ENCODE data around the gene PMS1. TPM values are rescaled to one million over a fixed set of nuclear protein-coding genes. Genes with fewer than 3 reads are reported as not detected.

PMS1 gene
- total RNA-seq, 1 donor from 2014 or later = 17.4 TPM

DNA sequence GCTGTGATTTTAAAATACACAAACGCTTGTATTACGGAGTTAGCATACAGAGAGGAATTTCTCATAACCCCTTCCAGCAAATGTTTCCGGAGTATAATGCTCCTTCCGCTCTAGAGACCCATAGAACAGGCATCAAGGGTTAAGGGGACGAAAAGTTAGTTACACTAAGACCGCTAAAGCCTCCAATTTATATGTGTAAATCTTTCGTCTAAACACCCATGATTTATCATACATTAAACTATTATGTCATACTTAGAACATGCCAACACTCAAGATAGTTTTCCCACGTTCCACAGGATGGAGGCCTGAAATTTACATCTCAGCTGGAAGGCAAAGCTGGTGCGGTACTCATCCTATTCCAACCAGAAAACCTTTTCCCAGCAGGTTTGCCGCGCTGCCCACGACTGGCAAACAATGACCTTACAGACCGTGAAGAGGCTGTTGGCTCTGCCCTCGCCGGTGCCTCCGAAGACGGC, 761 bp upstream of the PMS1 start:
- Histone ChIP-seq H3K27me3 (no peaks in the 10 kb centered on the region), H3K4me1 (peaks cover 31% of the 10 kb centered on the region), H3K4me3 (peak overlapping the region; percentile 62), H3K27ac (peak overlapping the region; percentile 98), H3K9me3 (no peaks in the 10 kb centered on the region), H3K36me3 (peaks cover 31% of the 10 kb centered on the region)
- no peak for ATAC-seq
- DNase-seq = no peak
- TF ChIP-seq, protein P1, sequence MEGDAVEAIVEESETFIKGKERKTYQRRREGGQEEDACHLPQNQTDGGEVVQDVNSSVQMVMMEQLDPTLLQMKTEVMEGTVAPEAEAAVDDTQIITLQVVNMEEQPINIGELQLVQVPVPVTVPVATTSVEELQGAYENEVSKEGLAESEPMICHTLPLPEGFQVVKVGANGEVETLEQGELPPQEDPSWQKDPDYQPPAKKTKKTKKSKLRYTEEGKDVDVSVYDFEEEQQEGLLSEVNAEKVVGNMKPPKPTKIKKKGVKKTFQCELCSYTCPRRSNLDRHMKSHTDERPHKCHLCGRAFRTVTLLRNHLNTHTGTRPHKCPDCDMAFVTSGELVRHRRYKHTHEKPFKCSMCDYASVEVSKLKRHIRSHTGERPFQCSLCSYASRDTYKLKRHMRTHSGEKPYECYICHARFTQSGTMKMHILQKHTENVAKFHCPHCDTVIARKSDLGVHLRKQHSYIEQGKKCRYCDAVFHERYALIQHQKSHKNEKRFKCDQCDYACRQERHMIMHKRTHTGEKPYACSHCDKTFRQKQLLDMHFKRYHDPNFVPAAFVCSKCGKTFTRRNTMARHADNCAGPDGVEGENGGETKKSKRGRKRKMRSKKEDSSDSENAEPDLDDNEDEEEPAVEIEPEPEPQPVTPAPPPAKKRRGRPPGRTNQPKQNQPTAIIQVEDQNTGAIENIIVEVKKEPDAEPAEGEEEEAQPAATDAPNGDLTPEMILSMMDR (IDR thresholded peaks at IDR 0.05) = no peak
- intact Hi-C loops (cut with DNase I) = no loop called here

DNA sequence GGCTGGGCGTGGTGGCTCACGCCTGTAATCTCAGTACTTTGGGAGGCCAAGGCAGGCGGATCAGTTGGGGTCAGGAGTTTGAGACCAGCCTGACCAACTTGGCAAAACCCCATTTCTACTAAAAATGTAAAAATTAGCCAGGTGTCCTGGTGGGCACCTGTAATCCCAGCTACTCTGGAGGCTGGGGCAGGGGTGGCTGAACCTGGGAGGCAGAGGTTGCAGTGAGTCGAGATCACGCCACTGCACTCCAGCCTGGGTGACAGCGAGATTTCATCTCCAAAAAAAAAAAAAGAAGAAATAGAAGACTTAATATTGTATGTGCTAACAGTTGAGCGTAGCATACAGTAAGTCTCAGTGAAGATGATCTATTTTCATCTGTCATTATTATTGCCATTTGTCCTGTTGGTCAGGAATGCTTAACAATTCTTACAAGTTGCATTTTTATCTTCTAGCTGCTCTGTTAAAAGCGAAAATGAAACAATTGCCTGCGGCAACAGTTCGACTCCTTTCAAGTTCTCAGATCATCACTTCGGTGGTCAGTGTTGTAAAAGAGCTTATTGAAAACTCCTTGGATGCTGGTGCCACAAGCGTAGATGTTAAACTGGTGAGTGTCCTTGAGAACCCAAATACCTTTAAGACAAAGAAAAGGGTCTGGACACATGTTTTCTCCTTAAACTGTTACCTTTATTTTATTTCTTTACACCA, 7.2 kb downstream of the PMS1 start:
- H3K9me3 ChIP-seq = no peaks in the 10 kb centered on the region
- DNase-seq = no peak
- intact Hi-C loops (cut with DNase I) = no loop called here
- H3K36me3 ChIP-seq = peaks cover 40% of the 10 kb centered on the region
- no peak for ATAC-seq
- H3K4me1 ChIP-seq = no peaks in the 10 kb centered on the region
- no peaks in the 10 kb centered on the region for H3K27me3 ChIP-seq
- H3K27ac ChIP-seq = no peak overlapping the region
- TF ChIP-seq, protein P1 (IDR thresholded peaks at IDR 0.05) = no peak
- no peak overlapping the region for H3K4me3 ChIP-seq

DNA sequence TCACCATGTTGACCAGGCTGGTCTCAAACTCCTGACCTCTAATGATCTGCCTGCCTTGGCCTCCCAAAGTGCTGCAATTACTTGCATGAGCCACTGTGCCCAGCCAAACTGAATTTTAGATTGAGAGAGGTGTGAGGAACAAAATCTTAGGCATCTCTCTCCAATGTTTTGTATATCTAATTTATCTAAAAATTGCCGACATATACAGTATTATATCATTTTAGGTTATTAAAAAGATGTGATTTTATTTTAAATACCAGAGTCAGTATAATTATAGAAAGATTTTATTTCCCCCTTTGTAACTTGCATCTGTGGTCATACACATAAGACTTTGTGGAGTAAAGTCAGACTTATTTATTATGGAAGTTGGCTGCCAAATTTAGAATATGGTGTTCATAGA, 10.1 kb downstream of the PMS1 start:
- no peak overlapping the region for H3K4me3 ChIP-seq
- TF ChIP-seq, protein P1 (IDR thresholded peaks at IDR 0.05) = no peak
- no peaks in the 10 kb centered on the region for H3K27me3 ChIP-seq
- H3K4me1 ChIP-seq = no peaks in the 10 kb centered on the region
- DNase-seq = no peak
- ATAC-seq = no peak
- no peaks in the 10 kb centered on the region for H3K9me3 ChIP-seq
- no peak overlapping the region for H3K27ac ChIP-seq
- intact Hi-C loops (cut with DNase I) = no loop called here
- peaks cover 44% of the 10 kb centered on the region for H3K36me3 ChIP-seq

DNA sequence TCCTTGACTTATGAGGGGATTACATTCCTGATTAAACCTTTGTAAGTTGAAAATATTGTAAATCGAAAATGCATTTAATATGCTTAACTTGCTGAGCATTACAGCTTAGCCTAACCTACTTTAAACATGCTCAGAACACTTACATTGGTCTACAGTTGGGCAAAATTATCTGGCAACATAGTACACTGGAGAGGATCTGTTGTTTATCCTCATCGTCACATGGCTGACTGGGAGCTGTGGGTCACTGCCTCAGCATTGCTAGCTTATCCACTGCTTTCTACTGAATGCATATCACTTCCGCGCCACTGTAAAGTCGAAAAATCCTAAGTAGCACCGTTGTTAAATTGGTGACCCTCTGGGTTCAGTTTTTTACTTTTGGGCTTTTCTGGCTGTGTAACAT, 13.7 kb downstream of the PMS1 start:
- no peak overlapping the region for H3K27ac ChIP-seq
- DNase-seq (no peak), ATAC-seq (no peak)
- no peaks in the 10 kb centered on the region for H3K9me3 ChIP-seq
- TF ChIP-seq, protein P1 (IDR thresholded peaks at IDR 0.05) = no peak
- no peak overlapping the region for H3K4me3 ChIP-seq
- intact Hi-C loops (cut with DNase I) = no loop called here
- H3K4me1 ChIP-seq = no peaks in the 10 kb centered on the region
- no peaks in the 10 kb centered on the region for H3K27me3 ChIP-seq
- peaks cover 33% of the 10 kb centered on the region for H3K36me3 ChIP-seq

DNA sequence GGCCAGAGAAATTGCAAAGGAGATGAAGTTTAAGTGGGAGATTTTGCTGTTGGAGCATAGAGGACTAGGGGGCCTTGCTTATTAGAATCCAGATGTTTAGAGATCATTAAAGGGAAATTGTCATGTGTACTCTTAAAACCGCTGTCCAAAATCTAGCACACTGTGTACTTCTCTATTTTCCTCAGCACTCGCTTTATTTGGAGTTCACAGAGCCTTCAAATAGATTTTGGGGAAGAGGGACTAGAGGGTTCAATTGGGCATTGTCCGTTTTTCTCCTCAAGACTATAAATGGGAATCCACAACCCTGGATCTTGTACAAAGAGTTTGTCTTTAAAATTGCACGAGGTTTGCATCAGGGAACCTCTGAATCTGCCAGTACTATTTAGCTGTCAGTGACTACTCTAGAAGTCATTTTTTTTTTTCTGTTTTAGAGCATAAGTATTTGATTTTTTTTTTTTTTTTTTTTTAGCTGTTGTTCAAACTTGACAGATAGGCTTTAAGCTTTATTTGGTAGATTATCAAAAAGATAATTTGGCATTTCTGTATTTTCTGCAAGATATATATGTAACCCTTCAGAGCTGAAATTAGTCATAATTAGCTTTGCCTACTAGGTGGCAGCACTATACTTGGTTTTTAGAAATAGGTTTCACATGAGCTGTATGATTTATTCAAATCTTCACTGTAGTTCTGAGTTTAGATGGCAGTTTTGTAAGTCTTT, 14.2 kb downstream of the PMS1 start:
- peak; percentile 61 for ATAC-seq
- no peak for DNase-seq

More for the DNA sequence above, 14.2 kb downstream of the PMS1 start:
- Histone ChIP-seq H3K27me3 (no peaks in the 10 kb centered on the region), H3K36me3 (peaks cover 27% of the 10 kb centered on the region), H3K9me3 (no peaks in the 10 kb centered on the region), H3K4me1 (no peaks in the 10 kb centered on the region), H3K4me3 (no peak overlapping the region), H3K27ac (no peak overlapping the region)
- TF ChIP-seq, protein P1 (IDR thresholded peaks at IDR 0.05) = peak; percentile 36
- intact Hi-C loops (cut with DNase I) = no loop called here
